H1 (cell line): ENCODE results near the gene RPAP3. TPM values are rescaled to one million over a fixed set of nuclear protein-coding genes. Genes with fewer than 3 reads are reported as not detected.

Experiments used
- CBX5 ChIP-seq: fragments of 300-800, 300-1000 bp; sonication (generic); IDR thresholded peaks from 2 replicates; pipeline ENCODE4 v1.7.1; 2016; ENCODE audit warnings: antibody characterized with exemption, low read length, low read depth
- CREB1 ChIP-seq: IDR thresholded peaks from 2 replicates; pipeline ENCODE4 v1.6.1; 2012; ENCODE audit warnings: inconsistent platforms
- CTCF ChIP-seq, 3 experiments: IDR thresholded peaks; 1 replicate in 2 of 3; 2 replicates in 1 of 3; pipeline versions ENCODE4 v1.5.1 to v1.6.1; 2011; ENCODE audit warnings: low read length in 3 of 3, mild to moderate bottlenecking in 3 of 3, inconsistent platforms in 2 of 3, low read depth in 1 of 3, moderate library complexity in 1 of 3; ENCODE audit not compliant: insufficient read depth in 1 of 3; ENCODE audit errors: control extremely low read depth in 1 of 3
- HDAC6 ChIP-seq: IDR thresholded peaks from one replicate; pipeline ENCODE4 v1.7.1; 2012; ENCODE audit warnings: low read depth, mild to moderate bottlenecking, inconsistent platforms, low read length, moderate library complexity
- KDM1A ChIP-seq: fragments of 200-600, 300-600 bp; sonication (generic); IDR thresholded peaks from 2 replicates; pipeline ENCODE4 v1.7.1; 2016; ENCODE audit warnings: mild to moderate bottlenecking, low read length, borderline replicate concordance
- RNF2 ChIP-seq: fragments of 200-900, 300-1000 bp; sonication (generic); IDR thresholded peaks from 2 replicates; pipeline ENCODE4 v1.7.1; 2016; ENCODE audit warnings: borderline replicate concordance, low read depth, mild to moderate bottlenecking, antibody characterized with exemption, low read length; ENCODE audit not compliant: poor library complexity, severe bottlenecking; ENCODE audit errors: missing control alignments
- SP4 ChIP-seq: IDR thresholded peaks from 2 replicates; pipeline ENCODE4 v1.6.1; 2012; ENCODE audit warnings: low read length, inconsistent platforms
- polyA plus RNA-seq, 7 experiments: library from polyadenylated mRNA; depleted of rRNA in 3 of 7; stranded (reverse) in 5 of 7; unstranded in 2 of 7; fragments of >200 nt in 5 of 7; fragments of 200-250 nt in 2 of 7; gene quantifications; 1 replicate in 5 of 7; 2 replicates in 1 of 7; 4 replicates in 1 of 7; pipeline versions ENCODE4 v1.2.1 to v1.2.3, GENCODE V29; 2011 to 2013; ENCODE audit warnings: missing spikeins in 2 of 7, mixed read lengths in 2 of 7
- total RNA-seq: library from RNA; stranded (reverse); fragmentation: NEBNext Ultra II Directional; extraction: Animal tissue kit (Norgen Biotek cat#: 25700); gene quantifications from 2 replicates; pipeline ENCODE4 v1.2.1, GENCODE V29; 2021

The RPAP3 gene
- total and polyA plus RNA-seq, 2 of the 8 experiments (the other 6 are each of a cell fraction or from before 2014, with no cell fraction given) = 6.4 to 60.5 TPM

- TF ChIP-seq HDAC6 (no peak), SP4 (no peak), RNF2 (no peak), CTCF (IDR thresholded peaks at IDR 0.05; ENCODE audit: control extremely low read depth in 1 of 3, insufficient read depth in 1 of 3, low read depth in 1 of 3, low read length in 3 of 3) (no peak), CBX5 (no peak), KDM1A (no peak), CREB1 (no peak)
Observed at GRCh38 chr12:47745485-47746041, 39.7 kb upstream of the RPAP3 start (continued).
